NCI-H446 (cell line): ENCODE data around the gene ENPP6.
A peak's percentile ranks its signal among the peaks of the same experiment; 100 is the strongest.

Source experiments
- DNase-seq, 2 experiments: peaks; one replicate each; lab custom pipeline; 2025; lab: John Stamatoyannopoulos, UW

ENPP6 gene

DNA sequence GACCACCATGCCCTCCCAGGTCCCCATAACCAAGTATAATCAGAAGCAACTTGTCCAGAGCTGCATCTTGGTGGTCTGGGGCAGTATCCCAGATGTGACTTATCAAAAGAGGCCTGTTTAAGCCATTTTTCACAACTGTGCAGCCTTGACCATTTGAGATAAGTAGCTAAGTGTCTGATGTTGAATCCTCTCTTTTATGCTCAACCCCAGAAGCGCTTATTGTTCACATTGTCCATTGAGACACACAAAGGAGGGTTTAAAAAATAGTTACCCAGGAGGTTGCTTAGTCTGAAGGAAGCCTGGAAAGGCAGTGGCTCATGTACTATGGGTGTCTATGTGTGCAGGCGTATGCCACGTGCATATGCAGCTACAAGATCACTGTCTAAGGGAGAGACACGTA lies 27.0 kb downstream of the ENPP6 start:
- no peak for DNase-seq

- no peak for DNase-seq
Observed at GRCh38 chr4:184189966-184190365, 27.7 kb downstream of the ENPP6 start.

DNA sequence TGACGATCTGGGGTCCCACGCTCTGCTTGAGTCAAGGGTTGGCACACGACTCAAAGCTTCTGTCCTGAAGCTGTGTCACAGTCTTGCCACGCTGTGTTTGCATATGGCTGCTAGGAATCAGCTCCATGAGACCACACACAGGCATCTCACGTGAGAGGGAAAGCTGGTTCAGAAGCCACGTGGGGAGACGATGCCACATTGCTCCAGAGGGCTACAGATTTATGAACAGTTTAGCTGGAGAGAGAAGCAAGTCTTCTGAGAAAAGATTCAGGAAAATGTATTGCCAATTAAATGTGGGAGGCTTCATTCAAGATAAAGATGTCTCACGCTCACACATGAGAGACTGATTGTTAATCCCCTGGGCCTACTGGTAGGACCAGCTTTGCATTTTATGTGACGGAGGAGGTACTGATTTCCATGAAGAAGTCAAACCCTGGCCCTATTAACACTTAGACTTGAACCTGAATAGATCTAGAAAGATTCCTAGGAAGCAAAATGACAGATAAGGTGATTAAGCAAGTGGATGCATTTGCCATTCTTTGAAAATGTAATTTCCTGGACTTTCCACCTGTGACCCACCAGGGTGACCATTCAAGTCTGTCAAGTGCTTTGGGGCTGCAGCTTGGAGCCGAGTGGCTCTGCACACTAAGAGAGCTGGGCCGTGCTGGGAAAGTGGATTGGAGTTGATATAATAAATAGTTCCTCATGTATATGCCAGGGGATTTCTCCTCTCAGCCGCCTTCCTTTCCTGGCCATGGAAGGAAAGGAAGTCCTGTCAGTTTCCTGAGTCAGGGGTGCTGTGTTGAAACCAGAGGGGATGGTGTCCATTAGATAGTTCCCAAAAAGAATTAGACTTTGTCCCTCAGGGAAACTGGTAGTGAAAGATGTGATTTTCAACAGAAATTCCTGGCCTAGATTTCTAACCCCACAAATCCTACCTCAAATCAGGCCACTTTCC lies 29.0 kb downstream of the ENPP6 start:
- no peak for DNase-seq

DNA sequence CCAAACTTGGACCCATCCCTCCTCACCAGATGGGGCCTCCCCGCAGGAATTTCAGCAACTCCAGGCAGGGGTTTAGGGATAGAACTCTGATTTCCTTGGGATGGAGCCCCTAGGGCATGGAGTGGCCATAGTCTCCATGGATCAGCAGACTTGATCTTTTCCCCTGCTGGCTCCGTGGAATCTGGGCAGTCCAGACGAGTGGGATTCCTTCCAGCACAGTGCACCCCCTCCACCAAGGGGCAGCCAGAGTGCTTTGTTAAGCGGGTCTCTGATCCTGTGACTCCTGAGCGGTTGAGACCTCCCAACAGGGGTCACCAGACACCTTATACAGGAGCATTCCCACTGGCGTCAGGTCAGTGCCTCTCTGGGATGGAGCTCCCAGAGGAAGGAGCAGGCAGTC lies 40.4 kb downstream of the ENPP6 start:
- no peak for DNase-seq

- no peak for DNase-seq
Observed at GRCh38 chr4:184174571-184175488, 42.8 kb downstream of the ENPP6 start.

DNA sequence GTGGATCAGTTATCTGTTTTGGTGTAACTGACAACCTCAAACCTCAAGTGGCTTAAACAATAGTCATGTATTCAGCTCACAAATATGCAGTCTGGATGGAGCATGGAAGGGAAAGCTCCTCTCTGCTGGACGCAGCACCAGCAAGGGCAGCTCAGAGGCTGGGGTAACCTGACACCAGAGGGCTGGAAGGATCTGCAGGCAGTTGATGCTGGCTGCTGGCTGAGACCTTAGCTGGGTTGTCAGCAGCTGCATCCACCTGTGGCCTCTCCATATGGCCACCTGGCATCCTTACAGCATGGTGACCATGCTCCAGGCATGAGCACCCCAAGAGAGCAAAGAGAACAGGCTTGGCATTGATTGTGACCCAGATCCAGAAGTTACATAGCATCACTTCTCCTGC lies 46.7 kb downstream of the ENPP6 start:
- no peak for DNase-seq

GRCh38 chr4:184169225-184169867 lies 48.3 kb downstream of the ENPP6 start:
- DNase-seq = no peak

GRCh38 chr4:184168406-184169019 lies 49.2 kb downstream of the ENPP6 start:
- DNase-seq = peak in 1 of 2 experiments; percentile 51

DNA sequence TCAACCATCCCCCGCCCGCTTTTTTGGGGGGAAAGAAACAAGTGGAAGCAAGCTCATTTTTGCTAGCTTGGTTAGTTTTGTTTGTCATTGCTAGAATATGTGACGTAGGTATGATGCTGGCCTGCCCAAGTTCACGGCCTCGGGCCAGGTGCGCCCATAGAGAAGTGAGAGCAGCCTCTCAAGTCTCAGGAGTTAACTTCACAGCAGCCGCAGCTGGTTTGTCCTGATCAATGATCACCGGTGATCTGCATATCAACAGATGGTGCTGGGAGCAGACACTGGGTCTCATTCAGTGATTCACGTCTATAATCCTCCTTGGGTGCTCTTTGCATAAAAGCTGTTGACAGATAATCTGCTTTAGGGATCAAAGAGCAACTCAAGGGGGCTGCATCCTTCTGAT lies 50.1 kb downstream of the ENPP6 start:
- DNase-seq = no peak

- no peak for DNase-seq
Observed at GRCh38 chr4:184166736-184167135, 50.9 kb downstream of the ENPP6 start.

DNA sequence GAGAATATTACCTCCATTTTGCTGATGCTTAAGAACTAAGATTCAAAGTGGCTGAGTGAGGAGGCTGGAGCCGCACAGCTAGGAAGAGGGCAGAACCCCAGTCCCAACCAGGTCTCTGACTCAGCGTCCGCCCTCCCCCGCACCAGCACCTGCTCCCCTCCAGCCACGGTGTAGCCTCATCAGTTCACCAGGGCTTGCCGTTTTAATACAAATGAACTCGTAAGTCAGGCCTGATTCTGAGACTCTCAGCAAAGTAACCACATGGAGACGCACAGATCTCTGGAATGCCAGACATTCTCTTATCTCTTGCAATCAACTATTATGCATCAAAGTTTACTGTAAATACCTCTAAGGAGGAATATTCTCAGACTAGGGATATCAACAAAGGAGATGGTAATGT lies 52.4 kb downstream of the ENPP6 start:
- DNase-seq = no peak

- no peak for DNase-seq
Observed at GRCh38 chr4:184163813-184164212, 53.9 kb downstream of the ENPP6 start.

DNA sequence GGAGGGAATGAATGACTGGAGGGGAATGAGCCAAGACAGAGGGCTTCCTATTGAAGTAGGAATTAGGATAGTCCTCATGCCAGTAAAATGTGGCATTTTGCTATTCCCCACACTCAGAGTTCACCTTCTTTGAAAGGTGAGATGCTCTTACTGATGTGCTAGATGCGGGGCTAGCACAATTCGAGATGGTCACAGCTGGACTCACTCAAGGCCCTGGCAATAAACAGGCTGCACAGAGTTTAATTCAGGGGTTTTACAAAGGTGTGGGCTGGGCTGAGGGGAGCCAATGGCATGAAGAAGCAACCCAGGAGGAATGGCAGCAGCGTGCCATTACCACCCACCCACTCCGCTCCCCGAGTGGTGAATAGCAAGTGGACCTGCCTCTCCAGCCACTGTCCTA lies 55.1 kb downstream of the ENPP6 start:
- DNase-seq = no peak

GRCh38 chr4:184157322-184157721 lies 60.4 kb downstream of the ENPP6 start:
- no peak for DNase-seq

GRCh38 chr4:184156163-184156920 lies 61.3 kb downstream of the ENPP6 start:
- no peak for DNase-seq

- DNase-seq = no peak
Observed at GRCh38 chr4:184154199-184154598, 63.5 kb downstream of the ENPP6 start.

GRCh38 chr4:184153781-184154180 lies 63.9 kb downstream of the ENPP6 start:
- DNase-seq = no peak

DNA sequence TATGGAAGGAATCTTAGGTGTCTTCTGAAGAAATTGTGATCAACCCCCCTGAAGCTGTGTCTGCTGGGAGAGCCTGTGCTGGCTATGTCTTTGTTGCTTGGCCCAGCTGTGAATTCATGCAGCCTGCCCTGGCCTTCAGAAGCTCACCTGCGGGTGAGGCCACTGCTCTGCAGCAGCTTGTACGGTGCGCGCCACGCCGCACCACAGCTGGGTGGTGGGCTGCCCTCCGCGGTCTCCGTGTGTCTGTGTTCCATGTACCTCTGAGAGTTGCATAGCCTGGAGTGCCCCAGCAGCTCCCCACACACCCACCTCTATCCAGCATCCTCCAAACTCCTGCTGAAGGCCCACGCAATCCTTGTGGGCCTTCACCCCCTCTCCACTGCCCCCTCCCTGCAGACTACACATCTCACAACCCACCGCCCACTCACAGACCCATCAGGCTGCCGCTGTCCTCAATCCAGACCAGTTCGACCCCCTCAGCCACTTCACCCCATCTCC lies 65.6 kb downstream of the ENPP6 start:
- DNase-seq = no peak

- no peak for DNase-seq
Observed at GRCh38 chr4:184150102-184150839, 67.4 kb downstream of the ENPP6 start.
